PC-3 (cell line): ENCODE measurements around the gene TRAPPC3L. TPM values are rescaled to one million over a fixed set of nuclear protein-coding genes. Genes with fewer than 3 reads are reported as not detected.

Experiments used
- ATAC-seq: fragments of 200-7000 bp; cut with Tn5 transposase; 2 replicates; pipeline ENCODE4 v1.9.1; 2020; ENCODE audit warnings: mild to moderate bottlenecking, moderate library complexity
- BruUV-seq: library from RNA; stranded (reverse); fragments of 400-500 nt; replicated peaks from 2 replicates; lab custom pipeline; 2021; lab: Mats Ljungman, UMichigan
- CTCF ChIA-PET: fragments of 300-600 bp; sonication (Branson Sonifier 250); formaldehyde crosslinking; loops from one replicate; lab custom pipeline; 2022; ENCODE audit warnings: antibody characterized with exemption; lab: Charles Lee
- POLR2A ChIA-PET: fragments of 300-600 bp; sonication (Branson Sonifier 250); formaldehyde crosslinking; loops from one replicate; lab custom pipeline; 2022; ENCODE audit warnings: antibody characterized with exemption; ENCODE audit not compliant: unreplicated experiment; lab: Charles Lee
- DNase-seq: peaks from one replicate; pipeline ENCODE4 v3.0.0-alpha.2; 2015
- H2AFZ ChIP-seq: fragments of 300-600 bp; sonication (generic); 2 replicates; pipeline ENCODE4 v1.6.0; 2016; ENCODE audit warnings: antibody characterized with exemption, low read length
- H3F3A ChIP-seq: fragments of 300-600 bp; sonication (generic); one replicate; pipeline ENCODE4 v1.6.0; 2017; ENCODE audit warnings: antibody characterized with exemption, low read length, control low read depth, mild to moderate bottlenecking; ENCODE audit not compliant: unreplicated experiment
- H3K27ac ChIP-seq: fragments of 300-600 bp; sonication (generic); 2 replicates; pipeline ENCODE4 v1.5.1; 2016; ENCODE audit warnings: mild to moderate bottlenecking, low read length
- H3K27me3 ChIP-seq: fragments of 300-600 bp; sonication (generic); 2 replicates; pipeline ENCODE4 v1.6.1; 2016; ENCODE audit warnings: low read length, mixed read lengths
- H3K36me3 ChIP-seq: fragments of 300-600 bp; sonication (generic); 2 replicates; pipeline ENCODE4 v1.6.1; 2016; ENCODE audit warnings: low read depth, mixed run types, low read length, mixed read lengths
- H3K4me1 ChIP-seq: fragments of 300-600 bp; sonication (generic); 2 replicates; pipeline ENCODE4 v1.5.1; 2016; ENCODE audit warnings: low read length; ENCODE audit not compliant: insufficient read depth
- H3K4me2 ChIP-seq: fragments of 300-600 bp; sonication (generic); 2 replicates; pipeline ENCODE4 v1.6.0; 2016; ENCODE audit warnings: low read length
- H3K4me3 ChIP-seq: fragments of 300-600 bp; sonication (generic); 2 replicates; pipeline ENCODE4 v1.5.1; 2016; ENCODE audit warnings: mild to moderate bottlenecking, low read length, mixed read lengths
- H3K79me2 ChIP-seq: fragments of 300-600 bp; sonication (generic); 2 replicates; pipeline ENCODE4 v1.6.1; 2017; ENCODE audit warnings: low read length, mixed read lengths
- H3K9ac ChIP-seq: fragments of 300-600 bp; sonication (generic); 2 replicates; pipeline ENCODE4 v1.6.0; 2016; ENCODE audit warnings: mild to moderate bottlenecking, low read length
- H3K9me2 ChIP-seq: fragments of 300-600 bp; sonication (generic); replicated peaks from 2 replicates; pipeline ENCODE4 v1.6.1; 2016; ENCODE audit warnings: mixed run types, low read length, mixed read lengths
- H3K9me3 ChIP-seq: fragments of 300-600 bp; sonication (generic); 2 replicates; pipeline ENCODE4 v1.6.1; 2016; ENCODE audit warnings: low read length, mixed read lengths
- H4K20me1 ChIP-seq: fragments of 300-600 bp; sonication (generic); 2 replicates; pipeline ENCODE4 v1.6.1; 2016; ENCODE audit warnings: low read length, mixed read lengths
- CTCF ChIP-seq: fragments of 300-600 bp; sonication (generic); conservative IDR thresholded peaks from 2 replicates; pipeline ENCODE4 v1.5.1; 2017; ENCODE audit warnings: antibody characterized with exemption, low read depth, mild to moderate bottlenecking, low read length
- EZH2 ChIP-seq: fragments of 300-600 bp; sonication (generic); IDR thresholded peaks from one replicate; pipeline ENCODE4 v1.6.1; 2017; ENCODE audit warnings: antibody characterized with exemption, mild to moderate bottlenecking, low read length; ENCODE audit not compliant: unreplicated experiment
- EZH2phosphoT487 ChIP-seq: fragments of 300-600 bp; sonication (generic); IDR thresholded peaks from 2 replicates; pipeline ENCODE4 v1.6.1; 2018; ENCODE audit warnings: mild to moderate bottlenecking, antibody characterized with exemption, low read length, borderline replicate concordance
- intact Hi-C: fragments of 100-400 bp; cut with micrococcal nuclease; formaldehyde crosslinking; loops from 2 replicates; pipeline ENCODE4 v1.9.0; 2023
- total RNA-seq: library from RNA; depleted of rRNA; stranded (reverse); fragments of >200 nt; gene quantifications from 2 replicates; pipeline ENCODE4 v1.2.3, GENCODE V29; 2014

The TRAPPC3L gene
- total RNA-seq, 1 experiment from 2014 or later = not detected

- Histone ChIP-seq H3K79me2 (no peaks in the 10 kb centered on the region), H3K27ac (no peak overlapping the region), H3K4me1 (peaks cover 6% of the 10 kb centered on the region), H3K27me3 (no peaks in the 10 kb centered on the region), H3K9me3 (no peaks in the 10 kb centered on the region), H3K4me2 (no peak overlapping the region), H3F3A (no peaks in the 10 kb centered on the region), H3K9ac (no peak overlapping the region), H3K36me3 (no peaks in the 10 kb centered on the region), H3K4me3 (no peak overlapping the region), H2AFZ (peak overlapping the region; percentile 62), H3K9me2 (no peaks in the 10 kb centered on the region), H4K20me1 (no peaks in the 10 kb centered on the region)
- intact Hi-C loops = loop anchor here (1.0 kb wide), 2 partner anchors 25 to 109 kb away; no protein-coding TSS in a partner anchor
- TF ChIP-seq EZH2 (no peak), CTCF (peak; percentile 69)
- ChIA-PET POLR2A (no interaction called here), CTCF (no interaction called here)
- BruUV-seq = no TSS peak
- DNase-seq (peak; percentile 75), ATAC-seq (peak; percentile 63)
Observed at GRCh38 chr6:116536216-116536621, 9.3 kb downstream of the TRAPPC3L start.

GRCh38 chr6:116535109-116535508 is 10.4 kb downstream of the TRAPPC3L start:
- no peak overlapping the region for H3K9ac ChIP-seq
- no peaks in the 10 kb centered on the region for H3K9me2 ChIP-seq
- no peaks in the 10 kb centered on the region for H3K9me3 ChIP-seq
- H3K27me3 ChIP-seq = no peaks in the 10 kb centered on the region
- peak; percentile 42 for DNase-seq
- no peak overlapping the region for H2AFZ ChIP-seq
- H3K36me3 ChIP-seq = no peaks in the 10 kb centered on the region
- ChIA-PET CTCF (interaction anchor here (0.5 kb wide), 1 partner anchor 74 kb away, joined by 3 read pairs; no protein-coding TSS in a partner anchor), POLR2A (no interaction called here)
- no peak overlapping the region for H3K4me2 ChIP-seq
- no TSS peak for BruUV-seq
- H3K79me2 ChIP-seq = no peaks in the 10 kb centered on the region
- no peaks in the 10 kb centered on the region for H4K20me1 ChIP-seq
- peaks cover 11% of the 10 kb centered on the region for H3K4me1 ChIP-seq
- TF ChIP-seq EZH2phosphoT487 = no peak
- TF ChIP-seq EZH2 = no peak
- TF ChIP-seq CTCF = no peak
- H3K4me3 ChIP-seq = no peak overlapping the region
- intact Hi-C loops = no loop called here
- H3F3A ChIP-seq = no peaks in the 10 kb centered on the region
- ATAC-seq = no peak
- no peak overlapping the region for H3K27ac ChIP-seq

GRCh38 chr6:116533233-116533957 is 12.1 kb downstream of the TRAPPC3L start:
- BruUV-seq = no TSS peak
- H3K27ac ChIP-seq = no peak overlapping the region
- H3K79me2 ChIP-seq = no peaks in the 10 kb centered on the region
- ChIA-PET CTCF (interaction anchor here (0.7 kb wide), 1 partner anchor 246 kb away, joined by 3 read pairs; no protein-coding TSS in a partner anchor), POLR2A (no interaction called here)
- no peak for TF ChIP-seq CTCF
- no peak for TF ChIP-seq EZH2
- TF ChIP-seq EZH2phosphoT487 = no peak
- H3K9me2 ChIP-seq = no peaks in the 10 kb centered on the region
- no peak overlapping the region for H3K4me2 ChIP-seq
- H3K4me3 ChIP-seq = no peak overlapping the region
- DNase-seq (no peak), ATAC-seq (no peak)
- H3K9ac ChIP-seq = no peak overlapping the region
- H3K36me3 ChIP-seq = no peaks in the 10 kb centered on the region
- intact Hi-C loops = loop anchor here (5.0 kb wide), 1 partner anchor 266 kb away; no protein-coding TSS in a partner anchor
- no peaks in the 10 kb centered on the region for H3K9me3 ChIP-seq
- peaks cover 24% of the 10 kb centered on the region for H3K4me1 ChIP-seq
- H3F3A ChIP-seq = no peaks in the 10 kb centered on the region
- H3K27me3 ChIP-seq = no peaks in the 10 kb centered on the region
- H4K20me1 ChIP-seq = no peaks in the 10 kb centered on the region
- H2AFZ ChIP-seq = no peak overlapping the region
